ENCODE data around the gene USF2.

USF2 gene

GRCh38 chr19:35247526-35248309 lies 21.0 kb upstream of the USF2 start:
- no peak overlapping the region for H3K4me3 ChIP-seq (replicated peaks; ENCODE audit: low read depth, low read length)
- no peak for TF ChIP-seq CTCF (IDR thresholded peaks at IDR 0.05; ENCODE audit: low read length, missing control alignments)
- DNase-seq (ENCODE audit: low read depth), result no peak

- DNase-seq (ENCODE audit: low read depth), result no peak
- no peak within 1 kb of the TSS for H3K4me3 ChIP-seq (replicated peaks; ENCODE audit: low read depth, low read length)
These were observed 20.2 kb upstream of the USF2 start, which contains the start of gene LSR for GRCh38 chr19:35248310-35249145. LSR (plus strand) TSS chr19:35249002; CDS start chr19:35249023, 21 bp downstream.

GRCh38 chr19:35249146-35249847 lies 19.5 kb upstream of the USF2 start:
- TF ChIP-seq CTCF (IDR thresholded peaks at IDR 0.05; ENCODE audit: low read length, missing control alignments), result no peak
- no peak for DNase-seq (ENCODE audit: low read depth)
- no peak overlapping the region for H3K4me3 ChIP-seq (replicated peaks; ENCODE audit: low read depth, low read length)

More at GRCh38 chr19:35248310-35249145, 20.2 kb upstream of the USF2 start, which contains the start of gene LSR:
- TF ChIP-seq CTCF (IDR thresholded peaks at IDR 0.05; ENCODE audit: low read length, missing control alignments), result no peak

GRCh38 chr19:35249848-35250711 lies 18.7 kb upstream of the USF2 start:
- DNase-seq (ENCODE audit: low read depth), result no peak
- TF ChIP-seq CTCF (IDR thresholded peaks at IDR 0.05; ENCODE audit: low read length, missing control alignments), result no peak
- no peak overlapping the region for H3K4me3 ChIP-seq (replicated peaks; ENCODE audit: low read depth, low read length)

GRCh38 chr19:35251456-35251855 lies 17.3 kb upstream of the USF2 start:
- no peak for DNase-seq (ENCODE audit: low read depth)
- no peak for TF ChIP-seq CTCF (IDR thresholded peaks at IDR 0.05; ENCODE audit: low read length, missing control alignments)
- no peak overlapping the region for H3K4me3 ChIP-seq (replicated peaks; ENCODE audit: low read depth, low read length)

Data from fibroblast of pulmonary artery (primary cell).